T-helper 2 cell treated with Interferon-gamma antibody and Interleukin-4, amounts not matched to agents 5 μg/mL and 100 μg/mL, for 36 hours (primary cell): ENCODE measurements around the gene CERKL.

Experiments
- DNase-seq: peaks from one replicate; pipeline ENCODE4 v3.0.0; 2021; ENCODE audit warnings: low spot score
- H3K27ac Mint-ChIP-seq: one replicate; pipeline ENCODE4 v1.8.0; 2021; ENCODE audit warnings: mild to moderate bottlenecking, mixed read lengths
- H3K27me3 Mint-ChIP-seq: one replicate; pipeline ENCODE4 v1.8.0; 2021; ENCODE audit warnings: low read depth, mixed read lengths
- H3K36me3 Mint-ChIP-seq: one replicate; pipeline ENCODE4 v1.8.0; 2021; ENCODE audit warnings: low read depth, mixed read lengths
- H3K4me1 Mint-ChIP-seq: one replicate; pipeline ENCODE4 v1.8.0; 2021; ENCODE audit warnings: low read depth, mixed read lengths
- H3K4me3 Mint-ChIP-seq: one replicate; pipeline ENCODE4 v1.8.0; 2022; ENCODE audit warnings: mild to moderate bottlenecking, moderate library complexity, mixed read lengths
- H3K9me3 Mint-ChIP-seq: one replicate; pipeline ENCODE4 v1.8.0; 2021; ENCODE audit warnings: mixed read lengths

CERKL gene

GRCh38 chr2:181517685-181518301 lies 139.1 kb downstream of the CERKL start:
- DNase-seq, result no peak
- peaks cover 25% of the 10 kb centered on the region for H3K4me1 Mint-ChIP-seq
- H3K4me3 Mint-ChIP-seq, result no peak overlapping the region

GRCh38 chr2:181516992-181517391 lies 139.9 kb downstream of the CERKL start:
- no peak overlapping the region for H3K4me3 Mint-ChIP-seq
- H3K4me1 Mint-ChIP-seq, result peaks cover 31% of the 10 kb centered on the region
- H3K36me3 Mint-ChIP-seq, result peaks cover 79% of the 10 kb centered on the region

More at GRCh38 chr2:181517685-181518301, 139.1 kb downstream of the CERKL start:
- Mint-ChIP-seq H3K27ac (peak overlapping the region; percentile 51), H3K36me3 (peaks cover 77% of the 10 kb centered on the region), H3K9me3 (no peaks in the 10 kb centered on the region), H3K27me3 (no peaks in the 10 kb centered on the region)

GRCh38 chr2:181515719-181516118 lies 141.2 kb downstream of the CERKL start:
- Mint-ChIP-seq H3K27me3 (no peaks in the 10 kb centered on the region), H3K4me3 (no peak overlapping the region), H3K36me3 (peaks cover 84% of the 10 kb centered on the region), H3K4me1 (peaks cover 31% of the 10 kb centered on the region), H3K9me3 (no peaks in the 10 kb centered on the region), H3K27ac (no peak overlapping the region)
- DNase-seq, result no peak

More at GRCh38 chr2:181516992-181517391, 139.9 kb downstream of the CERKL start:
- Mint-ChIP-seq H3K9me3 (no peaks in the 10 kb centered on the region), H3K27ac (peak overlapping the region; percentile 23), H3K27me3 (no peaks in the 10 kb centered on the region)
- no peak for DNase-seq

- H3K4me1 Mint-ChIP-seq, result peaks cover 6% of the 10 kb centered on the region
- H3K27me3 Mint-ChIP-seq, result no peaks in the 10 kb centered on the region
Measured at GRCh38 chr2:181500201-181500600, 156.7 kb downstream of the CERKL start.

GRCh38 chr2:181499231-181499630 lies 157.7 kb downstream of the CERKL start:
- no peaks in the 10 kb centered on the region for H3K9me3 Mint-ChIP-seq
- H3K36me3 Mint-ChIP-seq, result peaks cover 53% of the 10 kb centered on the region
- H3K4me1 Mint-ChIP-seq, result peaks cover 4% of the 10 kb centered on the region
- H3K27me3 Mint-ChIP-seq, result no peaks in the 10 kb centered on the region
- H3K4me3 Mint-ChIP-seq, result no peak overlapping the region
- no peak for DNase-seq
- H3K27ac Mint-ChIP-seq, result no peak overlapping the region

More at GRCh38 chr2:181500201-181500600, 156.7 kb downstream of the CERKL start:
- H3K27ac Mint-ChIP-seq, result no peak overlapping the region
- H3K4me3 Mint-ChIP-seq, result no peak overlapping the region
- H3K9me3 Mint-ChIP-seq, result no peaks in the 10 kb centered on the region
- no peak for DNase-seq
- peaks cover 54% of the 10 kb centered on the region for H3K36me3 Mint-ChIP-seq
